GM12878 (cell line): ENCODE results near the gene SMARCD3. TPM values are rescaled to one million over a fixed set of nuclear protein-coding genes. Genes with fewer than 3 reads are reported as not detected.

Experiments used
- ATAC-seq: fragments of 200-7000 bp; cut with Tn5 transposase; 3 replicates; pipeline ENCODE4 v1.9.1; 2020; ENCODE audit warnings: mild to moderate bottlenecking, moderate library complexity
- BruUV-seq: library from RNA; stranded (reverse); fragments of 400-500 nt; replicated peaks from 2 replicates; lab custom pipeline; 2021; lab: Mats Ljungman, UMichigan
- CTCF ChIA-PET: fragments of 300-600 bp; sonication (Branson Sonifier 250); formaldehyde crosslinking; extraction: SDS; loops from one replicate; lab custom pipeline; 2021; ENCODE audit warnings: inconsistent platforms; lab: Yijun Ruan, JAX
- POLR2A ChIA-PET: fragments of 350-600 bp; formaldehyde crosslinking; extraction: SDS; loops from one replicate; lab custom pipeline; 2021; ENCODE audit warnings: inconsistent platforms; lab: Charles Lee
- RAD21 ChIA-PET: fragments of 300-600 bp; sonication (Branson Sonifier 250); formaldehyde crosslinking; loops from one replicate; lab custom pipeline; 2023; ENCODE audit warnings: antibody characterized with exemption; ENCODE audit not compliant: unreplicated experiment; lab: Charles Lee
- SMC1A ChIA-PET: fragments of 300-600 bp; sonication (Branson Sonifier 250); formaldehyde crosslinking; loops from one replicate; lab custom pipeline; 2023; ENCODE audit not compliant: unreplicated experiment, uncharacterized antibody; lab: Charles Lee
- DNase-seq: peaks from one replicate; pipeline ENCODE4 v3.0.0-alpha.2; 2011; ENCODE audit warnings: low read depth, low spot score
- FAIRE-seq: peaks from 3 replicates; lab custom pipeline; 2011; peaks lifted over from hg19 to GRCh38; lab: Jason Lieb, UNC
- H2AFZ ChIP-seq: 2 replicates; pipeline ENCODE4 v1.6.0; 2011; ENCODE audit warnings: low read depth, low read length, control low read depth; ENCODE audit not compliant: control insufficient read depth
- H3K27ac ChIP-seq: 2 replicates; pipeline ENCODE4 v1.5.1; 2011; ENCODE audit warnings: control low read depth; ENCODE audit not compliant: control insufficient read depth, insufficient read depth
- H3K27me3 ChIP-seq, 2 experiments: replicated peaks in 1 of 2; 2 replicates each; pipeline versions ENCODE4 v1.6.0 to v1.6.1; 2011; ENCODE audit warnings: low read length in 1 of 2; ENCODE audit not compliant: control insufficient read depth in 2 of 2, insufficient read depth in 2 of 2
- H3K36me3 ChIP-seq, 2 experiments: 2 replicates each; pipeline ENCODE4 v1.5.1; 2011; ENCODE audit warnings: low read length in 1 of 2; ENCODE audit not compliant: control insufficient read depth in 2 of 2, insufficient read depth in 2 of 2
- H3K4me1 ChIP-seq: 2 replicates; pipeline ENCODE4 v1.6.1; 2011; ENCODE audit warnings: mild to moderate bottlenecking, low read length, moderate library complexity, mixed read lengths; ENCODE audit not compliant: control insufficient read depth, insufficient read depth
- H3K4me2 ChIP-seq: 2 replicates; pipeline ENCODE4 v1.6.0; 2011; ENCODE audit warnings: control low read depth; ENCODE audit not compliant: control insufficient read depth, insufficient read depth
- H3K4me3 ChIP-seq: fragments of 200-600 bp; sonication (generic); 2 replicates; pipeline ENCODE4 v1.5.1; 2016
- H3K79me2 ChIP-seq: 2 replicates; pipeline ENCODE4 v1.6.0; 2011; ENCODE audit warnings: low read length; ENCODE audit not compliant: control insufficient read depth, insufficient read depth
- H3K9ac ChIP-seq: 2 replicates; pipeline ENCODE4 v1.8.0; 2011; ENCODE audit warnings: low read length, control low read depth, mixed read lengths; ENCODE audit not compliant: control insufficient read depth, insufficient read depth
- H3K9me3 ChIP-seq: replicated peaks from 3 replicates; pipeline ENCODE4 v1.5.1; 2011; ENCODE audit warnings: mild to moderate bottlenecking, low read length; ENCODE audit not compliant: control insufficient read depth, insufficient read depth
- H4K20me1 ChIP-seq: 2 replicates; pipeline ENCODE4 v1.6.0; 2011; ENCODE audit not compliant: control insufficient read depth, insufficient read depth
- CREB1 ChIP-seq: IDR thresholded peaks from 2 replicates; pipeline ENCODE4 v1.6.1; 2012; ENCODE audit warnings: low read depth, mild to moderate bottlenecking, inconsistent platforms
- HDAC2 ChIP-seq: fragments of 200-600 bp; sonication (generic); IDR thresholded peaks from 2 replicates; pipeline ENCODE4 v1.6.1; 2017
- KLF5 ChIP-seq: fragments of 450-650 bp; IDR thresholded peaks from 2 replicates; pipeline ENCODE4 v1.6.1; 2014; ENCODE audit warnings: mild to moderate bottlenecking; ENCODE audit not compliant: partially characterized antibody
- MXI1 ChIP-seq: fragments of 150-350 bp; IDR thresholded peaks from 2 replicates; pipeline ENCODE4 v1.6.1; 2011; ENCODE audit warnings: low read depth, mild to moderate bottlenecking, inconsistent platforms, low read length, improper control_type of control experiment
- POLR2A ChIP-seq: IDR thresholded peaks from 2 replicates; pipeline ENCODE4 v1.6.1; 2011; ENCODE audit warnings: low read depth, mild to moderate bottlenecking, low read length
- ZZZ3 ChIP-seq: IDR thresholded peaks from 2 replicates; pipeline ENCODE4 v1.6.1; 2011; ENCODE audit warnings: low read depth; ENCODE audit not compliant: control insufficient read depth, insufficient read length
- WGBS: methylation state at CpG from one replicate; pipeline ENCODE4 v1.1.6; 2016; ENCODE audit warnings: low lambda C conversion rate; ENCODE audit not compliant: insufficient replicate concordance, insufficient coverage; ENCODE audit errors: missing lambda C conversion rate; 5-methylcytosine and 5-hydroxymethylcytosine counted together
- in situ Hi-C: fragments of 300-500 bp; cut with MboI; formaldehyde crosslinking; loops from 9 replicates; pipeline ENCODE4 v1.14.3; 2018; ENCODE audit warnings: mixed read lengths
- intact Hi-C: fragments of 100-400 bp; cut with micrococcal nuclease; formaldehyde crosslinking; loops from one replicate; pipeline ENCODE4 v1.14.2; 2022; ENCODE audit not compliant: unreplicated experiment
- polyA plus RNA-seq, 11 experiments: library from polyadenylated mRNA; depleted of rRNA in 4 of 11; unstranded in 6 of 11; stranded (reverse) in 5 of 11; fragments of >200 nt; fragmentation: Nextera tagmentation in 4 of 11; fragmentation: Illumina TruSeq in 1 of 11; extraction: Ambion mirVana in 4 of 11; extraction: Trizol in 1 of 11; gene quantifications; 1 replicate in 1 of 11; 2 replicates in 10 of 11; pipeline versions ENCODE4 v1.2.1 to v1.2.3, GENCODE V29; 2011 to 2016; ENCODE audit warnings: inconsistent platforms in 2 of 11, missing spikeins in 2 of 11, low read depth in 1 of 11
- total RNA-seq, 4 experiments: library from RNA; depleted of rRNA in 3 of 4; stranded (reverse); fragments of >200 nt in 3 of 4; fragmentation: Illumina TruSeq in 1 of 4; extraction: Trizol in 1 of 4; gene quantifications; 2 replicates each; pipeline versions ENCODE4 v1.2.1 to v1.2.3, GENCODE V29; 2013 to 2021
- TF ChIP-seq, protein P1 (sequence below): fragments of 450-650 bp; IDR thresholded peaks from 2 replicates; pipeline ENCODE4 v1.6.1; 2017; ENCODE audit warnings: borderline replicate concordance
- TF ChIP-seq, protein P2 (sequence below): fragments of 450-650 bp; IDR thresholded peaks from 2 replicates; pipeline ENCODE4 v1.6.1; 2014; ENCODE audit warnings: mild to moderate bottlenecking
- TF ChIP-seq, protein P3 (sequence below): fragments of 450-650 bp; formaldehyde crosslinking; IDR thresholded peaks from 2 replicates; pipeline ENCODE4 v1.5.0; 2022; ENCODE audit warnings: mild to moderate bottlenecking, missing genetic modification characterization

The SMARCD3 gene
- total and polyA plus RNA-seq, 10 of the 15 experiments (the other 5 are each of a cell fraction or from before 2014, with no cell fraction given) = 0.11 to 1.4 (median 0.16) TPM

DNA sequence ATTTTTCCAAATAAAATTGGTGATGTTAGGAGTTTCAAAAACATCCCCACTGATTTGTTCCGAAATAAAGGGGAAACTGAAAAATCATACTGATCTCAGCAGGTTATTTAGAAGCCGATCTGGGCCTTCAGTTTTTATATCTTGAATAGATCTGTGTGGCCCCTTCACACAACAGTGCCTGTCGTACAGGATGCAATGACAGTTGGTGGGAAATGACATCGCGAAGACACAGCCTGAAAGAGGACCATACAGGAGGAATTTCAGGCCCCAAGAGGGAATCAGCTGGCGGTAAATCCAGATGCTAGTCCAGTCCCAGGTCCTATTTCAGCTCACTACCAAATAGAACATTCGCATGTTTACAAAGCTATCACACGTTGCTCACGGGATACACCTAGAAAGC lies 41.2 kb downstream of the SMARCD3 start:
- RAD21 ChIA-PET = no interaction called here
- Histone ChIP-seq H3K27me3 (peaks cover 1 to 2% of the 10 kb centered on the region in 2 experiments; a peak in 3 of 4 replicates), H3K4me1 (no peaks in the 10 kb centered on the region), H4K20me1 (no peaks in the 10 kb centered on the region), H3K4me2 (no peak overlapping the region), H3K27ac (no peak overlapping the region), H3K9ac (no peak overlapping the region), H3K4me3 (no peak overlapping the region), H2AFZ (no peak overlapping the region), H3K36me3 (no peaks in the 10 kb centered on the region), H3K9me3 (no peaks in the 10 kb centered on the region), H3K79me2 (no peaks in the 10 kb centered on the region)
- DNase-seq = no peak
- POLR2A ChIA-PET = interaction anchor here (1.5 kb wide), 1 partner anchor 20 kb away, joined by 6 read pairs; the partner anchor contains the start of gene ABCF2
- CTCF ChIA-PET = interaction anchor here (0.8 to 2.0 kb wide), 2 partner anchors 10 to 37 kb away, joined by 3 to 7 read pairs; no protein-coding TSS in a partner anchor
- intact Hi-C loops = no loop called here
- WGBS = 33% methylated on average over 9 of the region's 9 CpGs
- in situ Hi-C loops = no loop called here
- no peak for FAIRE-seq
- TF ChIP-seq, protein P1, sequence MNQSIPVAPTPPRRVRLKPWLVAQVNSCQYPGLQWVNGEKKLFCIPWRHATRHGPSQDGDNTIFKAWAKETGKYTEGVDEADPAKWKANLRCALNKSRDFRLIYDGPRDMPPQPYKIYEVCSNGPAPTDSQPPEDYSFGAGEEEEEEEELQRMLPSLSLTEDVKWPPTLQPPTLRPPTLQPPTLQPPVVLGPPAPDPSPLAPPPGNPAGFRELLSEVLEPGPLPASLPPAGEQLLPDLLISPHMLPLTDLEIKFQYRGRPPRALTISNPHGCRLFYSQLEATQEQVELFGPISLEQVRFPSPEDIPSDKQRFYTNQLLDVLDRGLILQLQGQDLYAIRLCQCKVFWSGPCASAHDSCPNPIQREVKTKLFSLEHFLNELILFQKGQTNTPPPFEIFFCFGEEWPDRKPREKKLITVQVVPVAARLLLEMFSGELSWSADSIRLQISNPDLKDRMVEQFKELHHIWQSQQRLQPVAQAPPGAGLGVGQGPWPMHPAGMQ = no peak
- TF ChIP-seq MXI1 (no peak), CREB1 (no peak)
- SMC1A ChIA-PET = no interaction called here
- no peak for ATAC-seq
- BruUV-seq = no TSS peak

DNA sequence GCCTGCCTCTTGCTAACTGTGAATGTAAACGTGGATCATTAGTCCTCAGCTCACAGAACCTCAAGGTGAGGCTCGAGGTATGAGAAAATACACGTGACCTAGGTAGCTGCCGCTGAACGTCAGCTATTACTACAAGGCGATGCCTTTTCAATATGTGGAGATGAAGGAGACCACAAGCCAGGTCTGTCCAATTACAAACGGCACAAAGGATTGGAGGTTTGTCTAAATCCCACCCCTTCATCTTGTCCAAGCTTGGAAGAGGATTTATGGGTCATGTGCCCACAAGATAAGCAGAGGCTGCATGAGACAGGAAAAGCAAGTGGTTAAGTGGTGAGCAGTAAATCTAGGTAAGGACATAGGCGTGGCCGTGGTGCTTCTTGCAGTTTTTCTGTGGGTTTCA lies 41.6 kb downstream of the SMARCD3 start:
- ChIA-PET RAD21 (no interaction called here), SMC1A (no interaction called here), CTCF (interaction anchor here (0.8 to 2.0 kb wide), 2 partner anchors 10 to 37 kb away, joined by 3 to 7 read pairs; no protein-coding TSS in a partner anchor), POLR2A (interaction anchor here (1.5 kb wide), 1 partner anchor 20 kb away, joined by 6 read pairs; the partner anchor contains the start of gene ABCF2)
- DNase-seq = no peak
- no peak for FAIRE-seq
- no peak for ATAC-seq
- Histone ChIP-seq H3K4me3 (no peak overlapping the region), H4K20me1 (no peaks in the 10 kb centered on the region), H3K4me1 (no peaks in the 10 kb centered on the region), H2AFZ (no peak overlapping the region), H3K4me2 (no peak overlapping the region), H3K9me3 (no peaks in the 10 kb centered on the region), H3K79me2 (no peaks in the 10 kb centered on the region), H3K27ac (no peak overlapping the region), H3K27me3 (peaks cover 1 to 2% of the 10 kb centered on the region in 2 experiments; a peak in 3 of 4 replicates), H3K36me3 (no peaks in the 10 kb centered on the region), H3K9ac (no peak overlapping the region)
- intact Hi-C loops = no loop called here
- in situ Hi-C loops = no loop called here
- no TSS peak for BruUV-seq
- WGBS = 23% methylated on average over 9 of the region's 9 CpGs
- TF ChIP-seq KLF5 (no peak), HDAC2 (no peak), ZZZ3 (no peak), POLR2A (no peak)
- TF ChIP-seq, protein P2, sequence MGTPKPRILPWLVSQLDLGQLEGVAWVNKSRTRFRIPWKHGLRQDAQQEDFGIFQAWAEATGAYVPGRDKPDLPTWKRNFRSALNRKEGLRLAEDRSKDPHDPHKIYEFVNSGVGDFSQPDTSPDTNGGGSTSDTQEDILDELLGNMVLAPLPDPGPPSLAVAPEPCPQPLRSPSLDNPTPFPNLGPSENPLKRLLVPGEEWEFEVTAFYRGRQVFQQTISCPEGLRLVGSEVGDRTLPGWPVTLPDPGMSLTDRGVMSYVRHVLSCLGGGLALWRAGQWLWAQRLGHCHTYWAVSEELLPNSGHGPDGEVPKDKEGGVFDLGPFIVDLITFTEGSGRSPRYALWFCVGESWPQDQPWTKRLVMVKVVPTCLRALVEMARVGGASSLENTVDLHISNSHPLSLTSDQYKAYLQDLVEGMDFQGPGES = no peak
- TF ChIP-seq, protein P3, sequence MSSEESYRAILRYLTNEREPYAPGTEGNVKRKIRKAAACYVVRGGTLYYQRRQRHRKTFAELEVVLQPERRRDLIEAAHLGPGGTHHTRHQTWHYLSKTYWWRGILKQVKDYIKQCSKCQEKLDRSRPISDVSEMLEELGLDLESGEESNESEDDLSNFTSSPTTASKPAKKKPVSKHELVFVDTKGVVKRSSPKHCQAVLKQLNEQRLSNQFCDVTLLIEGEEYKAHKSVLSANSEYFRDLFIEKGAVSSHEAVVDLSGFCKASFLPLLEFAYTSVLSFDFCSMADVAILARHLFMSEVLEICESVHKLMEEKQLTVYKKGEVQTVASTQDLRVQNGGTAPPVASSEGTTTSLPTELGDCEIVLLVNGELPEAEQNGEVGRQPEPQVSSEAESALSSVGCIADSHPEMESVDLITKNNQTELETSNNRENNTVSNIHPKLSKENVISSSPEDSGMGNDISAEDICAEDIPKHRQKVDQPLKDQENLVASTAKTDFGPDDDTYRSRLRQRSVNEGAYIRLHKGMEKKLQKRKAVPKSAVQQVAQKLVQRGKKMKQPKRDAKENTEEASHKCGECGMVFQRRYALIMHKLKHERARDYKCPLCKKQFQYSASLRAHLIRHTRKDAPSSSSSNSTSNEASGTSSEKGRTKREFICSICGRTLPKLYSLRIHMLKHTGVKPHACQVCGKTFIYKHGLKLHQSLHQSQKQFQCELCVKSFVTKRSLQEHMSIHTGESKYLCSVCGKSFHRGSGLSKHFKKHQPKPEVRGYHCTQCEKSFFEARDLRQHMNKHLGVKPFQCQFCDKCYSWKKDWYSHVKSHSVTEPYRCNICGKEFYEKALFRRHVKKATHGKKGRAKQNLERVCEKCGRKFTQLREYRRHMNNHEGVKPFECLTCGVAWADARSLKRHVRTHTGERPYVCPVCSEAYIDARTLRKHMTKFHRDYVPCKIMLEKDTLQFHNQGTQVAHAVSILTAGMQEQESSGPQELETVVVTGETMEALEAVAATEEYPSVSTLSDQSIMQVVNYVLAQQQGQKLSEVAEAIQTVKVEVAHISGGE = no peak
